ENCODE data around the gene TNFAIP8.

The TNFAIP8 gene

DNA sequence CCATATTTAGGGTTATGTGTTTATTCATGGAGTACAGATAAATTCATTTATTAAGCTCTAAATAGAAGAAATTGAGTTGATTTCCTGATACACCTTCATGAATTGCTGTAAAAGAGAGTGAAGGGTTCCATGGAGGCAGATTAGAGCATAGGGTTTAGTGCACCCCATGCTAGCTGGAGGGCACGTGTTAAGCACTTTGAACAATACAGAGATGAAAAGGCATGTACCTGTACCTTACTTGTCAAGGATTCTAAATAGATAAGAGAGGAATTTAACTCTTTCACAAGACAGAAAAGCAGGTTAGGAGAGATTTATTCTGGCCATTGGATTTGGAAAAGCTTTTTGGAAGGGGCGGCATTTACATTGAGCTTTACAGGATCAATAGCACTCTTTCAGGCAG, 23.3 kb downstream of the TNFAIP8 start:
- Histone ChIP-seq H3K36me3 (replicated peaks) (no peaks in the 10 kb centered on the region), H3K4me3 (ENCODE audit: low read depth, low read length) (no peak overlapping the region), H3K27me3 (replicated peaks) (no peaks in the 10 kb centered on the region), H3K27ac (no peak overlapping the region)
- TF ChIP-seq, protein P1, sequence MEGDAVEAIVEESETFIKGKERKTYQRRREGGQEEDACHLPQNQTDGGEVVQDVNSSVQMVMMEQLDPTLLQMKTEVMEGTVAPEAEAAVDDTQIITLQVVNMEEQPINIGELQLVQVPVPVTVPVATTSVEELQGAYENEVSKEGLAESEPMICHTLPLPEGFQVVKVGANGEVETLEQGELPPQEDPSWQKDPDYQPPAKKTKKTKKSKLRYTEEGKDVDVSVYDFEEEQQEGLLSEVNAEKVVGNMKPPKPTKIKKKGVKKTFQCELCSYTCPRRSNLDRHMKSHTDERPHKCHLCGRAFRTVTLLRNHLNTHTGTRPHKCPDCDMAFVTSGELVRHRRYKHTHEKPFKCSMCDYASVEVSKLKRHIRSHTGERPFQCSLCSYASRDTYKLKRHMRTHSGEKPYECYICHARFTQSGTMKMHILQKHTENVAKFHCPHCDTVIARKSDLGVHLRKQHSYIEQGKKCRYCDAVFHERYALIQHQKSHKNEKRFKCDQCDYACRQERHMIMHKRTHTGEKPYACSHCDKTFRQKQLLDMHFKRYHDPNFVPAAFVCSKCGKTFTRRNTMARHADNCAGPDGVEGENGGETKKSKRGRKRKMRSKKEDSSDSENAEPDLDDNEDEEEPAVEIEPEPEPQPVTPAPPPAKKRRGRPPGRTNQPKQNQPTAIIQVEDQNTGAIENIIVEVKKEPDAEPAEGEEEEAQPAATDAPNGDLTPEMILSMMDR (IDR thresholded peaks at IDR 0.05; ENCODE audit: low read depth, low read length, missing control alignments), result no peak
- in situ Hi-C loops (cut with HindIII; ENCODE audit: low pct_ligation_motif_present, low sequenced_read_pairs), result no loop called here
- DNase-seq, result no peak

DNA sequence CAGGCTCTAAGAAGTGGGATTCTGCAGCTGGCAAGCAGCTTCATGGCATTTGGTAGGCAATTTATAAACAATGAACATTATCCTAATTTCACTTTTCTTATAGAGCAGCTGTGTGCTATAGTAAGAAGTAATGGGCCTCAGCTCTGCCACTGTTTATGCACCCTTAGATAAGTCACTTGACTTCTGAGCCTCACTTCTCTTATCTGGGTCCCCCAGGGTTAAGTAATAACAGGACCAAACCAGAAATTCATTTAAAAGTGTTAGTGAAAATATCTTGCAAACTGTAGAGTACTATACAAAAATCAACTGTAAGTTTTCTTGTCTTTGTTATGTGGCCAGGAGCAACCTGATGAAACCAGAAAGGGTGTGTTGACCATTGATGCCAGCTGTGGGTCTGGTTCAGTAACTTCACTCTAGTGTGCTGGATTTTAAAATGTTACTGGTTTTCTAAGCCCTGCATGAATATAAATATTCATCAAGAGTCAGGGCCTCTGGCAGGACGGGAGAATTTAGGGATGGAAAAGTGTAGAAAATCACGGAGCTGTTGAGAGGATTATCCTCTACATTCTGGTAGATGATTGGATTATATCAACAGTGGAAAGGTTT, 24.2 kb downstream of the TNFAIP8 start:
- no peak overlapping the region for H3K27ac ChIP-seq
- TF ChIP-seq, protein P1 (IDR thresholded peaks at IDR 0.05; ENCODE audit: low read depth, low read length, missing control alignments), result no peak
- H3K27me3 ChIP-seq (replicated peaks), result no peaks in the 10 kb centered on the region
- H3K4me3 ChIP-seq (ENCODE audit: low read depth, low read length), result no peak overlapping the region
- no peaks in the 10 kb centered on the region for H3K36me3 ChIP-seq (replicated peaks)
- in situ Hi-C loops (cut with HindIII; ENCODE audit: low pct_ligation_motif_present, low sequenced_read_pairs), result no loop called here
- no peak for DNase-seq

DNA sequence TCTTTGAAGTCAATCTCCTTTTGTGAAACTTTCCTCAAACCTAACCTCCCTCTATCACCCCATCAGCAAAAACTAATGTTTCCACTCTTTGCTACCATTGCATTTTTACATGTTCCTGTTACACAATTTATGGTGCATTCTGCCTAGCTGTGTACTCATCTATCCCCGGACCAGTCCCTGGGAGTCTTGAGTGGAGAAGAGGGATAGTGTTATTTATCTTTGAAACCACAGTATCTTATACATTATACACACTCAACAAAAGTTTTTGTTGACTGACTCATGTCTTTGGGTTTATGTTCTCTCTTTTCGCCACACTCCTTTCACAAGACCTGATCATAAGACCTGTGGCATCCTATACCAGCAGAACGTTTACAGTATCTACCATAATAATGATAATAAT, 26.4 kb downstream of the TNFAIP8 start:
- Histone ChIP-seq H3K36me3 (replicated peaks) (no peaks in the 10 kb centered on the region), H3K27me3 (replicated peaks) (no peaks in the 10 kb centered on the region), H3K27ac (no peak overlapping the region), H3K4me3 (ENCODE audit: low read depth, low read length) (no peak overlapping the region)
- DNase-seq, result no peak
- in situ Hi-C loops (cut with HindIII; ENCODE audit: low pct_ligation_motif_present, low sequenced_read_pairs), result no loop called here
- TF ChIP-seq, protein P1 (IDR thresholded peaks at IDR 0.05; ENCODE audit: low read depth, low read length, missing control alignments), result no peak

DNA sequence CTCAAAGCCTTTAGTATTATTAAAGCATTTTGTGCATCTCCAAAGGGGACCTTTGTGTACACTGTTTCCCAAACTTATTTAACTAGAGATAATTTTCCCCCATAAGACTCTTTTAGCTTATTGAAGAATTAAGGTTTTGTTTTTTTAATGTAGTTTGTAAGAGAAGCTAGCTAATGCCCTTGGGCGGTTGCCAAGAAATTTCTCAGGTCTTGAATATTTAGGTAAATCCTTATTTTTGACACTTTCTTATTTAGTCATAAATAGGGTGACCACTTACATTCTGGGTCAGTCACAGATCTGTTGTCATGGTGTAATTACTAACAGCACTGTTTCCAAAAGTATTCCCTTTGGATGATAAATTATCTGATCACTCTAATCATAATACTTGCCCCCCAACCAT, 27.2 kb downstream of the TNFAIP8 start:
- Histone ChIP-seq H3K27me3 (replicated peaks) (no peaks in the 10 kb centered on the region), H3K4me3 (ENCODE audit: low read depth, low read length) (no peak overlapping the region), H3K27ac (no peak overlapping the region), H3K36me3 (replicated peaks) (no peaks in the 10 kb centered on the region)
- in situ Hi-C loops (cut with HindIII; ENCODE audit: low pct_ligation_motif_present, low sequenced_read_pairs), result no loop called here
- no peak for DNase-seq
- TF ChIP-seq, protein P1 (IDR thresholded peaks at IDR 0.05; ENCODE audit: low read depth, low read length, missing control alignments), result no peak

DNA sequence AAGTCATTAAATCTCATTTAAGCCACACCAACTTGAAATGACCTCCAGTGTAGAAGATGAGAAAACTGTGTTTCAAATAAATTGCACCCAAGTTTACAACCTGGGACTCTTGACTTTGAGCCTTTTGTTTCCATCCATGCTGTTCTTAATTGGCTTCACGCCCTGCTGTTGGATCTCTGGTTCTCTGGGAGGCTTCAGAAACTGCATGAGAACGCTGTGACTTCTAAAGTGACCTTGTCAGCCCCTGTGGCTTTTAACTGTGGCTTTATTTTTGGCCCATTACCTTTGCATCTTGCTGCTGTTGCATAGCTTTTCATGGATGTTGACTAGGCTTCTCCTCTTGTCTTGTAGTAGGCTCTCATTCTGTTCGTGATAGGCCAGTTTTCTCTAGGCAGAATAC, 29.3 kb downstream of the TNFAIP8 start:
- no peaks in the 10 kb centered on the region for H3K36me3 ChIP-seq (replicated peaks)
- H3K4me3 ChIP-seq (ENCODE audit: low read depth, low read length), result no peak overlapping the region
- in situ Hi-C loops (cut with HindIII; ENCODE audit: low pct_ligation_motif_present, low sequenced_read_pairs), result no loop called here
- H3K27me3 ChIP-seq (replicated peaks), result no peaks in the 10 kb centered on the region
- TF ChIP-seq, protein P1 (IDR thresholded peaks at IDR 0.05; ENCODE audit: low read depth, low read length, missing control alignments), result no peak
- DNase-seq, result no peak
- H3K27ac ChIP-seq, result no peak overlapping the region

DNA sequence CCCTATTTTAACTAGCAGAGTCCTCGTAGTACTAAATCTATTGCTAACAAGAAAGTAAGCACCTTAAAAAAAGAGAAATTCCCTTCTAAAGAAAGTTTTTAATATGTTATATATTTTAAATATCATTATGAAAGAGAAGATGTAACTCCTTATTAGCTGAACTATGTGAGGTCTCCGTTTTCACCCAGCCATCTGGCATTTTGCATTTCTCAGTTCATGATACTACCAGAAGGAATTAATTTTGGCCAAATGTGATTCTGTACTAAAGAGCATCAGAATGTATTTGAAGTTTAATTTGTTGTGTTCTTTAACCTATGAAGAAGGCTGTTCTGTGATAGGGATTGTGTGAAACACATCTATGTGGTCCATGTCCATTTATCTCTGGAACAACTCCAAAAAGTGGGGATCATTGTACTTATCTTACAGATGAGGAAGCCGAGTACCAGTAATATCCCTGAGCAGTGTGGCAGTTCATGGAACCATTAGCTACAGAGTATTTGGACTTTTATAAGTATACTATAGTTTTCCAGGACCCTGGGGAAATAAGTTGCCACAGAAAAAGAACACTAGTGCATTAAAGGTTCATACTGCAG, 29.8 kb downstream of the TNFAIP8 start:
- in situ Hi-C loops (cut with HindIII; ENCODE audit: low pct_ligation_motif_present, low sequenced_read_pairs), result no loop called here
- Histone ChIP-seq H3K36me3 (replicated peaks) (no peaks in the 10 kb centered on the region), H3K27ac (no peak overlapping the region), H3K4me3 (ENCODE audit: low read depth, low read length) (no peak overlapping the region), H3K27me3 (replicated peaks) (no peaks in the 10 kb centered on the region)
- no peak for DNase-seq
- TF ChIP-seq, protein P1 (IDR thresholded peaks at IDR 0.05; ENCODE audit: low read depth, low read length, missing control alignments), result no peak

All from brain microvascular endothelial cell (primary cell).